Left lung (tissue), 10 donors: ENCODE results near the gene OSBPL8. TPM values are rescaled to one million over a fixed set of nuclear protein-coding genes. Genes with fewer than 3 reads are reported as not detected.

ENCODE experiments used
- ATAC-seq: fragments of 200-7000 bp; cut with Tn5 transposase; one replicate; pipeline ENCODE4 v1.9.1; 2020; ENCODE audit warnings: moderate library complexity
- DNase-seq, 4 donors: peaks; one replicate each; pipeline ENCODE4 v3.0.0-alpha.2; 2013 to 2020
- H3K27ac ChIP-seq, 2 donors: fragments of 200-600 bp; sonication (generic) in 1 of 2; one replicate each; pipeline versions ENCODE4 v1.5.0 to v1.8.0; 2020 to 2021
- H3K27me3 ChIP-seq, 2 donors: fragments of 200-600 bp; sonication (generic) in 1 of 2; one replicate each; pipeline versions ENCODE4 v1.5.0 to v1.8.0; 2020 to 2021
- H3K36me3 ChIP-seq, 2 donors: fragments of 200-600 bp; sonication (generic) in 1 of 2; one replicate each; pipeline versions ENCODE4 v1.5.0 to v1.8.0; 2020 to 2021
- H3K4me1 ChIP-seq, 2 donors: fragments of 200-600 bp; one replicate each; pipeline ENCODE4 v1.8.0; 2021
- H3K4me3 ChIP-seq, 2 donors: fragments of 200-600 bp; sonication (generic) in 1 of 2; one replicate each; pipeline versions ENCODE4 v1.5.0 to v1.8.0; 2020 to 2021; ENCODE audit warnings: mild to moderate bottlenecking in 1 of 2
- H3K9me3 ChIP-seq, 2 donors: fragments of 200-600 bp; sonication (generic) in 1 of 2; one replicate each; pipeline versions ENCODE4 v1.5.0 to v1.8.0; 2020 to 2021
- CTCF ChIP-seq, 2 donors: fragments of 200-600 bp; sonication (generic) in 1 of 2; IDR thresholded peaks; one replicate each; pipeline versions ENCODE4 v1.5.0 to v1.8.0; 2021; ENCODE audit warnings: antibody characterized with exemption in 2 of 2
- intact Hi-C, 2 donors: fragments of 100-400 bp; cut with DNase I; formaldehyde crosslinking; loops; one replicate each; pipeline versions ENCODE4 v1.11.2 to v1.14.2; 2022
- polyA plus RNA-seq, 6 donors: library from polyadenylated mRNA; unstranded; fragments of 120-200 nt; gene quantifications; one replicate each; pipeline ENCODE4 v1.2.1, GENCODE V29; 2013; ENCODE audit not compliant: insufficient read length in 6 of 6
- total RNA-seq, 2 donors: library from RNA; stranded (reverse); fragmentation: NEBNext Ultra II Directional; extraction: Animal tissue kit (Norgen Biotek cat#: 25700); gene quantifications; one replicate each; pipeline ENCODE4 v1.2.1, GENCODE V29; 2021
- donor health status: DM: no; HTN: yes; CAD: no.
- donor health status: DM: no; HTN: no; CAD: no.

OSBPL8 gene
- total and polyA plus RNA-seq, 8 donors = 53.9 to 100 (median 62.5) TPM

GRCh38 chr12:76537923-76538322 lies 21.6 kb downstream of the OSBPL8 start:
- intact Hi-C loops = no loop called here
- H3K27ac ChIP-seq = no peak overlapping the region
- TF ChIP-seq CTCF (IDR thresholded peaks at IDR 0.05) = no peak
- peaks cover 0 to 28% of the 10 kb centered on the region in 2 donors for H3K4me1 ChIP-seq
- H3K4me3 ChIP-seq = no peak overlapping the region
- H3K9me3 ChIP-seq = no peaks in the 10 kb centered on the region
- ATAC-seq (no peak), DNase-seq (no peak)
- H3K27me3 ChIP-seq = no peaks in the 10 kb centered on the region
- H3K36me3 ChIP-seq = no peaks in the 10 kb centered on the region

GRCh38 chr12:76536546-76536945 lies 23.0 kb downstream of the OSBPL8 start:
- Histone ChIP-seq H3K27me3 (no peaks in the 10 kb centered on the region), H3K36me3 (no peaks in the 10 kb centered on the region), H3K4me1 (peaks cover 0 to 15% of the 10 kb centered on the region in 2 donors), H3K27ac (no peak overlapping the region), H3K9me3 (no peaks in the 10 kb centered on the region), H3K4me3 (no peak overlapping the region)
- no peak for TF ChIP-seq CTCF (IDR thresholded peaks at IDR 0.05)
- ATAC-seq = no peak
- intact Hi-C loops = no loop called here
- DNase-seq = no peak

GRCh38 chr12:76535170-76535569 lies 24.4 kb downstream of the OSBPL8 start:
- no peak for ATAC-seq
- intact Hi-C loops = no loop called here
- Histone ChIP-seq H3K4me1 (peaks cover 0 to 18% of the 10 kb centered on the region in 2 donors), H3K36me3 (no peaks in the 10 kb centered on the region), H3K9me3 (no peaks in the 10 kb centered on the region), H3K4me3 (no peak overlapping the region), H3K27me3 (no peaks in the 10 kb centered on the region), H3K27ac (no peak overlapping the region)
- no peak for TF ChIP-seq CTCF (IDR thresholded peaks at IDR 0.05)
- DNase-seq = no peak

GRCh38 chr12:76533331-76533730 lies 26.2 kb downstream of the OSBPL8 start:
- peaks cover 0 to 21% of the 10 kb centered on the region in 2 donors for H3K4me1 ChIP-seq
- H3K36me3 ChIP-seq = no peaks in the 10 kb centered on the region
- DNase-seq (no peak), ATAC-seq (no peak)
- no peaks in the 10 kb centered on the region for H3K9me3 ChIP-seq
- H3K4me3 ChIP-seq = no peak overlapping the region
- H3K27ac ChIP-seq = no peak overlapping the region
- no peak for TF ChIP-seq CTCF (IDR thresholded peaks at IDR 0.05)
- intact Hi-C loops = no loop called here
- no peaks in the 10 kb centered on the region for H3K27me3 ChIP-seq

- no peak for ATAC-seq
- no peak for DNase-seq
- TF ChIP-seq CTCF (IDR thresholded peaks at IDR 0.05) = no peak
- Histone ChIP-seq H3K9me3 (no peaks in the 10 kb centered on the region), H3K27me3 (no peaks in the 10 kb centered on the region), H3K4me1 (peaks cover 0 to 21% of the 10 kb centered on the region in 2 donors), H3K27ac (no peak overlapping the region), H3K36me3 (no peaks in the 10 kb centered on the region), H3K4me3 (no peak overlapping the region)
- intact Hi-C loops = no loop called here
Observed at GRCh38 chr12:76532520-76532919, 27.1 kb downstream of the OSBPL8 start.
